Measurements from ENCODE around the gene B9D1.

The B9D1 gene

DNA sequence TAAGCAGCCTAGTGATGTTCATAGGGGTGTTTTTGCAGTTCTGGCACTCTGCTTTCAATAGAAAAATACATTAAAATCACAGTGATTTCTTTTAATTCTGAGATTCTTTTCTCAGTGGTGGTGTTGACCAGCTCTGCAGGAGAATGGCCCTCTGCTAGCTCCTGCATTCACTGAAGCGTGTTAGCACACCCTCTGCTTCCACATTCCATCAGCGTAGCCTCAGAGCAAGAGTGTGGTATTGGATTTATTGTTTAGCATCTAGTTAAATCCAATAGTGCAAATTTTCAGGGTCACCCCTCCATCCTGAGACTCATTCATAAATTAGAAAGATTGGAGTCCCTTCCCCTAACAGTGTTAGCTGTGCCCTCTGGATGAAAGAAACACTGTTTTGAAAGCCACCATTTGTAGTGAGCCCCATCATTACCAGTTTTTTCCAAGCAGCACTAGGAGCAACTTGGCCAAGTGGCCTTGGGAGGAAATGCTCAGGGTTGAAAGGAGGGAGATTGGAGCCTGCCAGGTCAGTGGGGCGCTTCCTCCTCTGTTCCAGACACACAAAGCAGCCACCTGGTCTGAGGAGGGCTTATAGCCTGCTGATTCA lies 45.7 kb downstream of the B9D1 start:
- no peak for DNase-seq (ENCODE audit: low read depth, low spot score)
- no peak overlapping the region for H3K4me3 ChIP-seq (ENCODE audit: low read depth, low read length)
- in situ Hi-C loops (cut with HindIII; ENCODE audit: low sequenced_read_pairs): no loop called here
- TF ChIP-seq, protein P1, sequence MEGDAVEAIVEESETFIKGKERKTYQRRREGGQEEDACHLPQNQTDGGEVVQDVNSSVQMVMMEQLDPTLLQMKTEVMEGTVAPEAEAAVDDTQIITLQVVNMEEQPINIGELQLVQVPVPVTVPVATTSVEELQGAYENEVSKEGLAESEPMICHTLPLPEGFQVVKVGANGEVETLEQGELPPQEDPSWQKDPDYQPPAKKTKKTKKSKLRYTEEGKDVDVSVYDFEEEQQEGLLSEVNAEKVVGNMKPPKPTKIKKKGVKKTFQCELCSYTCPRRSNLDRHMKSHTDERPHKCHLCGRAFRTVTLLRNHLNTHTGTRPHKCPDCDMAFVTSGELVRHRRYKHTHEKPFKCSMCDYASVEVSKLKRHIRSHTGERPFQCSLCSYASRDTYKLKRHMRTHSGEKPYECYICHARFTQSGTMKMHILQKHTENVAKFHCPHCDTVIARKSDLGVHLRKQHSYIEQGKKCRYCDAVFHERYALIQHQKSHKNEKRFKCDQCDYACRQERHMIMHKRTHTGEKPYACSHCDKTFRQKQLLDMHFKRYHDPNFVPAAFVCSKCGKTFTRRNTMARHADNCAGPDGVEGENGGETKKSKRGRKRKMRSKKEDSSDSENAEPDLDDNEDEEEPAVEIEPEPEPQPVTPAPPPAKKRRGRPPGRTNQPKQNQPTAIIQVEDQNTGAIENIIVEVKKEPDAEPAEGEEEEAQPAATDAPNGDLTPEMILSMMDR (IDR thresholded peaks at IDR 0.05; ENCODE audit: low read depth, low read length): no peak

DNA sequence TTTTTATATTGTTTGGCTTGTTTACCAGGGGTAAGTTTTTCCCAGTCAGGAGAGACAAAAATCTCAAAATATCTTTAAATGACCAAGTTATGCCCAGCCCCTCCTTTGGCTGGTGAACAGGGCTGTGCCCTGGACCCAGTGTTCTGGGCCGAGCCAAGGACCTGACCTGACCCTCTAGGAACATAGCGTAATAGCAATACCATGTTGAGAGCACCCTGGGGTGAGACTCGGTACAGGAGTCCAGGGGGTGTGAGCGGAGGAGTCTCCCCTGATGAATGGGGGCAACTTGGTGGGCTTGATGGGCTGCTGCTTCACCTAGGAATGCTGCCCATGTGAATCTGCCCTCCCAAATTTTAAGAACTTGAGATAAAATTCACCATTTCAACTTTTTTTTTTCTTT lies 47.4 kb downstream of the B9D1 start:
- in situ Hi-C loops (cut with HindIII; ENCODE audit: low sequenced_read_pairs): no loop called here
- TF ChIP-seq, protein P1 (IDR thresholded peaks at IDR 0.05; ENCODE audit: low read depth, low read length): no peak
- no peak for DNase-seq (ENCODE audit: low read depth, low spot score)
- H3K4me3 ChIP-seq (ENCODE audit: low read depth, low read length): no peak overlapping the region

DNA sequence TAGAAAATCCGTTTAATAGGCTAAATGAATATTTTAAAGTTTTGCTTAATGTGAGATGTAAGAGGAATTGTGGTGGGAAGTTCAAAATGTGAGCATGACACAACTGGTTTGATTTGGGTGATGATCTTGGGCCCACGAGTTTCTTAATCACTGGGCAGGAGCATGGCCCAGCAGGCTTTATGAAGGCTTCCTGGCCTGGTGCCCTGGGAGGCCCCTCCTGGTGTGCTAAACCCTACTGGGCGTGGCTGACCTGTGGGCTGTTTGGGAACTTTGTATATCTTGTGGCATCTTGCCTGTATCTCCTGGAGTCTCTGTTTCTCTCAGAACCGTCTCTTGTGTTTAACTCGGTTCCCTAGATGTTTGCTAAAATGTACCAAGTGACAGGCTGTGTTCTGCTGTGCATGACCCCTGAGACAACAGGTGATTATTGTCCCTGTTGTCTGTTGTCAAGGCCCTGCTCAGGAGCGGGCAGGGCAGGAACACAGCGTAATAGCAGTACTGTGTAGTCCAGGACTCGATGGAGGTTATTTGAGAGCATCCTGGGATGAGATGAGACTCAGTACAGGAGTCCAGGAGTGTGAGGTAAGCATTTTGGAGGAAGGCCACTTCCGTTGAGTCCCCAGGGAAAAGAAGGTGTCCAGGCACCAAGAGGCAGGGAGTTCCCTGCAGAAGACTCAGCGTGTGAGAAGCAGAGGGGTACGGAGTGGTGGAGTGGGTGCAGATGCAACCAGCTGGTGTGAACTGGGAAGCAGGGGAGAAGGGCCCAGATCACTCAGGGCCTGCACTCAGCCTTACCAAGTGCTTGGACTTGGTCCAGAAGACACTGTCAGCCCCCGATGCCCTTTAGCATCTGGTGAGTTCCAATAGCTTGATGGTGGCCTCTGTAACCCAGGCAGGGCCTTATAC lies 48.5 kb downstream of the B9D1 start:
- in situ Hi-C loops (cut with HindIII; ENCODE audit: low sequenced_read_pairs): no loop called here
- no peak overlapping the region for H3K4me3 ChIP-seq (ENCODE audit: low read depth, low read length)
- no peak for DNase-seq (ENCODE audit: low read depth, low spot score)
- TF ChIP-seq, protein P1 (IDR thresholded peaks at IDR 0.05; ENCODE audit: low read depth, low read length): no peak

DNA sequence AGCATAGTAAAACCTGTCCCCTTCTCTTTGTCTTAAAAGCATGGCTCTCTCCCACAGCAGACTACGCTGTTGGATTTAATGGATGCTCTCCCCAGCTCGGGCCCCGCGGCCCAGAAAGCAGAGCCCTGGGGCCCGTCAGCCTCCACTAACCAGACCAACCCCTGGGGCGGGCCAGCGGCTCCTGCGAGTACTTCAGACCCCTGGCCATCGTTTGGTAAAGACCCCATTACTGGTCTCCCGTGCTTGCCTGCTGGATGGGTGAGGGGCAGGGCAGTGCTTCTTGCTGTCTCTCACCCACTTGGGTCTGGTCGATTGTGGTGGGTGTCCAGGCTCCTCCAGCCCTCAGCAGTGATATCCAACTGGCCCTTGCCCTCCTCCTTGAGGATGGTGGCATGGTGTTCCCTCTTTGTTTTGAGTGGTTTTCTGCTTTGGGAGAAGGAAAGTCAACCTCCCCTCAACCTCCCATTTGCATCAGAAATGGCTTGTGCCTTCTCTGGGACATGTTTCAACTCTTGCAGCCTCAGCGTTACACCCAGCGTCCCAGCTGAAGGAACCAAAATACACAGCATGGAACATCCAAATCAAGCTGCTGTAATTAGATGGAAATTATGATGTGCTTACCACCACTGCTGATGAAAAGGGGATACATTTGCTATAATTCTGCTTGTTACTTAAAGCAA lies 49.3 kb downstream of the B9D1 start:
- DNase-seq (ENCODE audit: low read depth, low spot score): no peak
- TF ChIP-seq, protein P1 (IDR thresholded peaks at IDR 0.05; ENCODE audit: low read depth, low read length): no peak
- in situ Hi-C loops (cut with HindIII; ENCODE audit: low sequenced_read_pairs): no loop called here
- H3K4me3 ChIP-seq (ENCODE audit: low read depth, low read length): no peak overlapping the region

DNA sequence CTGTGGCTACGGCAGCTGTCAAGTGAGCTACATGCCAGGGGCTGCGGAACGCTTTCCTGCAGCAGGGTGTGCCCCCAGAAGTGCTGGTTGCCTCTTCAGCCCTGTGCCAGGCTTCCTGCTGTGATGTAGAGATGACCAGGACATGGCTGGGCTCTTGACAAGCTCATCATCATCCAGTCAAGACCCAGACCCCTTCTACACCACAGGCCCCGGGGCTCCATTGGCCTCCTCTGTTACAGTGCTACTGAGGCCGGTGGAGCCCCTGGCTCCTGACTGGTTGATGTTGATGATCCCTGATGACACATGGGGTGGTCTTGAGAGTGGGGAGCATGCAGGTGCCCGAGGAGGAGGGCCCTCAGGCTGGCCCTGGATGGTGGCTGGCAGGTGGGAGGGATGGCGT lies 50.1 kb downstream of the B9D1 start:
- in situ Hi-C loops (cut with HindIII; ENCODE audit: low sequenced_read_pairs): no loop called here
- DNase-seq (ENCODE audit: low read depth, low spot score): no peak
- no peak overlapping the region for H3K4me3 ChIP-seq (ENCODE audit: low read depth, low read length)
- TF ChIP-seq, protein P1 (IDR thresholded peaks at IDR 0.05; ENCODE audit: low read depth, low read length): no peak

DNA sequence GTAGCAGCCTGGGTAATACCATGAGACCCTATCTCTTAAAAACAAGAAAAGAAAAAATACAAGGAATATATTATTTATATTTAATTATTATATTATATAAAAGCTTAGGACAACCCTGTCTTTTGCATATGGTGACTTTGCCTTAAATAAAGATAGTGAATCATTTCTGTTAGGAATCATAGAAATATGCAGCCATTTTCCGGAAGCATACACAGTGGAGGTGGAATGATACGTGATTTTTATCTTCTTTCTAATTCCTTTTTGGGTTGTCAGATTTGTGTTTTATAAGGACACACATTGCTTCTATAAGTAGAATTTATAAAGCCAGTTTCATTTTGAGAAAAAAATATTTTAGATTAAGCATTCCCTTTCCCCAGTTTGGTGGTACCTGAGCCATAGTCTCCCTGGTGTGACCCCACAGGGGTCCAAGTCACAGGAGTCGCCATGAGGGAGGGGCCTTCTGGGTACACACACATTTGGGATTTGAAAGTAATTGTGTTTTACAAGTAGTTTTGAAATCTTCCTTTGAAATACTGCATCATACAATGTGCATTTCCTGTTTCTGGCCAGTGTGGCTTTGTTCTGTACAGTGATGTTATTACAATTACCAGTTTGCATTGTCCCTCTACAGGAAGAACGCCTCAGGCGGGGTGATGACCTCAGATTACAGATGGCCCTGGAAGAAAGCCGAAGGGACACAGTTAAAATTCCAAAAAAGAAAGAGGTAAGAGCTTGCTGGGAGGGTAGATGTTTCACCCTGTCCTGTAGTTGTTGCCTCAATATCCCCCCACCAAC lies 50.9 kb downstream of the B9D1 start:
- TF ChIP-seq, protein P1 (IDR thresholded peaks at IDR 0.05; ENCODE audit: low read depth, low read length): no peak
- in situ Hi-C loops (cut with HindIII; ENCODE audit: low sequenced_read_pairs): no loop called here
- peak; percentile 26 for DNase-seq (ENCODE audit: low read depth, low spot score)

More for the DNA sequence above, 50.9 kb downstream of the B9D1 start:
- H3K4me3 ChIP-seq (ENCODE audit: low read depth, low read length): no peak overlapping the region

All from astrocyte of the spinal cord (primary cell).